WTC11 (cell line): ENCODE results near the gene SIAH3. TPM values are rescaled to one million over a fixed set of nuclear protein-coding genes. Genes with fewer than 3 reads are reported as not detected.

ENCODE experiments used
- ATAC-seq: fragments of 200-7000 bp; cut with Tn5 transposase; 2 replicates; pipeline ENCODE4 v1.10.0; 2021; ENCODE audit warnings: mild to moderate bottlenecking, moderate library complexity
- CTCF ChIA-PET: fragments of 300-600 bp; sonication (Branson Sonifier 250); formaldehyde crosslinking; loops from one replicate; lab custom pipeline; 2021; ENCODE audit warnings: antibody characterized with exemption; lab: Charles Lee
- POLR2A ChIA-PET: fragments of 350-600 bp; sonication (Branson Sonifier 250); formaldehyde crosslinking; loops from one replicate; lab custom pipeline; 2021; ENCODE audit warnings: antibody characterized with exemption; lab: Charles Lee
- DNase-seq: peaks from one replicate; pipeline ENCODE4 v3.0.0; 2021; ENCODE audit warnings: low spot score
- H3K27ac Mint-ChIP-seq: 2 replicates; pipeline ENCODE4 v1.8.0; 2021; ENCODE audit warnings: mixed read lengths
- H3K27me3 Mint-ChIP-seq: 2 replicates; pipeline ENCODE4 v1.8.0; 2021; ENCODE audit warnings: low read depth, mild to moderate bottlenecking, moderate library complexity, mixed read lengths
- H3K36me3 Mint-ChIP-seq: 2 replicates; pipeline ENCODE4 v1.8.0; 2021; ENCODE audit warnings: mixed read lengths
- H3K4me1 Mint-ChIP-seq: 2 replicates; pipeline ENCODE4 v1.8.0; 2022; ENCODE audit warnings: mixed read lengths
- H3K4me3 Mint-ChIP-seq: 2 replicates; pipeline ENCODE4 v1.8.0; 2021; ENCODE audit warnings: mild to moderate bottlenecking, moderate library complexity, mixed read lengths
- H3K9me3 Mint-ChIP-seq: 2 replicates; pipeline ENCODE4 v1.8.0; 2021; ENCODE audit warnings: mixed read lengths
- CDX4 ChIP-seq: fragments of 250-450 bp; sonication (Bioruptor Pico); IDR thresholded peaks from 2 replicates; pipeline ENCODE4 v1.9.0; 2021; ENCODE audit warnings: moderate library complexity, mild to moderate bottlenecking, inconsistent platforms, borderline replicate concordance
- CREB1 ChIP-seq: sonication (generic); formaldehyde crosslinking; IDR thresholded peaks from 2 replicates; pipeline ENCODE4 v1.8.0; 2023; ENCODE audit warnings: mild to moderate bottlenecking, missing genetic modification reagents
- ETV6 ChIP-seq: sonication (generic); formaldehyde crosslinking; IDR thresholded peaks from 2 replicates; pipeline ENCODE4 v1.8.1; 2022; ENCODE audit warnings: mild to moderate bottlenecking, missing genetic modification reagents
- FOXK1 ChIP-seq: sonication (generic); formaldehyde crosslinking; IDR thresholded peaks from 2 replicates; pipeline ENCODE4 v1.8.0; 2022; ENCODE audit warnings: mild to moderate bottlenecking, moderate library complexity, missing genetic modification reagents
- GRHL2 ChIP-seq: fragments of 250-450 bp; sonication (Bioruptor Pico); IDR thresholded peaks from 2 replicates; pipeline ENCODE4 v1.8.0; 2022; ENCODE audit warnings: mild to moderate bottlenecking, moderate library complexity; ENCODE audit not compliant: insufficient replicate concordance, severe bottlenecking
- GTF2I ChIP-seq: fragments of 250-450 bp; sonication (Bioruptor Pico); conservative IDR thresholded peaks from 2 replicates; pipeline ENCODE4 v1.4.0; 2021; ENCODE audit warnings: mild to moderate bottlenecking
- MYBL2 ChIP-seq: sonication (generic); formaldehyde crosslinking; IDR thresholded peaks from 2 replicates; pipeline ENCODE4 v1.8.1; 2023; ENCODE audit warnings: mild to moderate bottlenecking, moderate library complexity, missing genetic modification reagents
- NR3C1 ChIP-seq: sonication (generic); formaldehyde crosslinking; conservative IDR thresholded peaks from 2 replicates; pipeline ENCODE4 v1.8.1; 2023; ENCODE audit warnings: low read depth, mild to moderate bottlenecking, missing genetic modification reagents
- PRDM15 ChIP-seq: sonication (generic); formaldehyde crosslinking; IDR thresholded peaks from 2 replicates; pipeline ENCODE4 v1.8.0; 2022; ENCODE audit warnings: missing genetic modification reagents
- RELA ChIP-seq: sonication (generic); formaldehyde crosslinking; IDR thresholded peaks from 2 replicates; pipeline ENCODE4 v1.8.1; 2022; ENCODE audit warnings: missing genetic modification reagents, mild to moderate bottlenecking, borderline replicate concordance
- SMAD3 ChIP-seq: sonication (generic); formaldehyde crosslinking; IDR thresholded peaks from 2 replicates; pipeline ENCODE4 v1.8.0; 2022; ENCODE audit warnings: missing genetic modification reagents, mild to moderate bottlenecking, borderline replicate concordance
- TEAD1 ChIP-seq: sonication (generic); formaldehyde crosslinking; IDR thresholded peaks from 2 replicates; pipeline ENCODE4 v1.8.0; 2022; ENCODE audit warnings: mild to moderate bottlenecking, missing genetic modification reagents
- TEAD4 ChIP-seq: sonication (generic); formaldehyde crosslinking; IDR thresholded peaks from 2 replicates; pipeline ENCODE4 v1.8.0; 2022; ENCODE audit warnings: mild to moderate bottlenecking, missing genetic modification reagents
- ZNF138 ChIP-seq: sonication (generic); formaldehyde crosslinking; conservative IDR thresholded peaks from 2 replicates; pipeline ENCODE4 v1.8.1; 2022; ENCODE audit warnings: mild to moderate bottlenecking, moderate library complexity, missing genetic modification reagents
- ZNF219 ChIP-seq: sonication (generic); formaldehyde crosslinking; IDR thresholded peaks from 2 replicates; pipeline ENCODE4 v1.8.0; 2023; ENCODE audit warnings: missing genetic modification reagents, mild to moderate bottlenecking, borderline replicate concordance
- ZNF317 ChIP-seq: sonication (generic); formaldehyde crosslinking; IDR thresholded peaks from 2 replicates; pipeline ENCODE4 v1.8.1; 2023; ENCODE audit warnings: low read depth, mild to moderate bottlenecking, moderate library complexity, missing genetic modification reagents, borderline replicate concordance
- ZNF532 ChIP-seq: fragments of 250-450 bp; sonication (Bioruptor Pico); IDR thresholded peaks from 2 replicates; pipeline ENCODE4 v1.9.0; 2021; ENCODE audit warnings: mild to moderate bottlenecking, borderline replicate concordance
- total RNA-seq: library from RNA; stranded (reverse); gene quantifications from 3 replicates; pipeline ENCODE4 v1.2.3, GENCODE V29; 2021
- TF ChIP-seq, protein P1 (sequence below): sonication (generic); formaldehyde crosslinking; conservative IDR thresholded peaks from 2 replicates; pipeline ENCODE4 v1.8.1; 2023; ENCODE audit warnings: mild to moderate bottlenecking, low read depth, missing genetic modification reagents, moderate library complexity
- TF ChIP-seq, protein P2 (sequence below): sonication (generic); formaldehyde crosslinking; IDR thresholded peaks from 2 replicates; pipeline ENCODE4 v1.8.0; 2023; ENCODE audit warnings: missing genetic modification reagents

Gene SIAH3
- total RNA-seq, 1 experiment from 2014 or later: 0.31 TPM

- TF ChIP-seq, protein P1, sequence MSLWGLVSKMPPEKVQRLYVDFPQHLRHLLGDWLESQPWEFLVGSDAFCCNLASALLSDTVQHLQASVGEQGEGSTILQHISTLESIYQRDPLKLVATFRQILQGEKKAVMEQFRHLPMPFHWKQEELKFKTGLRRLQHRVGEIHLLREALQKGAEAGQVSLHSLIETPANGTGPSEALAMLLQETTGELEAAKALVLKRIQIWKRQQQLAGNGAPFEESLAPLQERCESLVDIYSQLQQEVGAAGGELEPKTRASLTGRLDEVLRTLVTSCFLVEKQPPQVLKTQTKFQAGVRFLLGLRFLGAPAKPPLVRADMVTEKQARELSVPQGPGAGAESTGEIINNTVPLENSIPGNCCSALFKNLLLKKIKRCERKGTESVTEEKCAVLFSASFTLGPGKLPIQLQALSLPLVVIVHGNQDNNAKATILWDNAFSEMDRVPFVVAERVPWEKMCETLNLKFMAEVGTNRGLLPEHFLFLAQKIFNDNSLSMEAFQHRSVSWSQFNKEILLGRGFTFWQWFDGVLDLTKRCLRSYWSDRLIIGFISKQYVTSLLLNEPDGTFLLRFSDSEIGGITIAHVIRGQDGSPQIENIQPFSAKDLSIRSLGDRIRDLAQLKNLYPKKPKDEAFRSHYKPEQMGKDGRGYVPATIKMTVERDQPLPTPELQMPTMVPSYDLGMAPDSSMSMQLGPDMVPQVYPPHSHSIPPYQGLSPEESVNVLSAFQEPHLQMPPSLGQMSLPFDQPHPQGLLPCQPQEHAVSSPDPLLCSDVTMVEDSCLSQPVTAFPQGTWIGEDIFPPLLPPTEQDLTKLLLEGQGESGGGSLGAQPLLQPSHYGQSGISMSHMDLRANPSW (CRISPR knock-in tag): no peak
- TF ChIP-seq TEAD4 (no peak), CDX4 (CRISPR knock-in tag) (no peak), SMAD3 (no peak), ZNF532 (CRISPR knock-in tag) (no peak), ZNF219 (no peak), ZNF317 (CRISPR knock-in tag) (no peak), FOXK1 (no peak), ETV6 (CRISPR knock-in tag) (no peak), NR3C1 (no peak), RELA (CRISPR knock-in tag) (no peak), MYBL2 (CRISPR knock-in tag) (no peak)
Observed at GRCh38 chr13:45889590-45890243, 38.2 kb upstream of the SIAH3 start (continued).

- ChIA-PET CTCF (no interaction called here), POLR2A (no interaction called here)
- TF ChIP-seq CDX4 (CRISPR knock-in tag) (no peak), GTF2I (CRISPR knock-in tag) (no peak), PRDM15 (CRISPR knock-in tag) (no peak), CREB1 (CRISPR knock-in tag) (no peak), ZNF532 (CRISPR knock-in tag) (no peak), GRHL2 (no peak), ZNF138 (CRISPR knock-in tag) (no peak), TEAD1 (CRISPR knock-in tag) (no peak)
- TF ChIP-seq, protein P2, sequence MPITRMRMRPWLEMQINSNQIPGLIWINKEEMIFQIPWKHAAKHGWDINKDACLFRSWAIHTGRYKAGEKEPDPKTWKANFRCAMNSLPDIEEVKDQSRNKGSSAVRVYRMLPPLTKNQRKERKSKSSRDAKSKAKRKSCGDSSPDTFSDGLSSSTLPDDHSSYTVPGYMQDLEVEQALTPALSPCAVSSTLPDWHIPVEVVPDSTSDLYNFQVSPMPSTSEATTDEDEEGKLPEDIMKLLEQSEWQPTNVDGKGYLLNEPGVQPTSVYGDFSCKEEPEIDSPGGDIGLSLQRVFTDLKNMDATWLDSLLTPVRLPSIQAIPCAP (CRISPR knock-in tag): no peak
Observed at GRCh38 chr13:45886466-45886865, 34.9 kb upstream of the SIAH3 start.

More at GRCh38 chr13:45886466-45886865, 34.9 kb upstream of the SIAH3 start:
- ATAC-seq (no peak), DNase-seq (no peak)
- Mint-ChIP-seq H3K4me1 (peaks cover 17% of the 10 kb centered on the region), H3K27me3 (peaks cover 20% of the 10 kb centered on the region), H3K9me3 (no peaks in the 10 kb centered on the region), H3K4me3 (no peak overlapping the region), H3K27ac (no peak overlapping the region), H3K36me3 (no peaks in the 10 kb centered on the region)
